H54 (cell line): ENCODE results near the gene NECAB2.

ENCODE experiments used
- DNase-seq: peaks from one replicate; pipeline ENCODE4 v3.0.0; 2011; ENCODE audit warnings: low spot score, mixed read lengths; ENCODE audit not compliant: insufficient read length
- FAIRE-seq: peaks from 3 replicates; lab custom pipeline; 2011; peaks lifted over from hg19 to GRCh38; lab: Jason Lieb, UNC
- POLR2A ChIP-seq: IDR thresholded peaks from 2 replicates; pipeline ENCODE4 v1.6.1; 2011; ENCODE audit warnings: low read depth, mild to moderate bottlenecking, low read length

Gene NECAB2

GRCh38 chr16:83967838-83968305, at the start of gene NECAB2:
TSS of gene NECAB2 (plus strand) at chr16:83968244. CDS start at chr16:83968649, 405 bp downstream.
- no peak for FAIRE-seq
- peak; percentile 90 for DNase-seq
- no peak for TF ChIP-seq POLR2A

- DNase-seq (no peak), FAIRE-seq (no peak)
- TF ChIP-seq POLR2A = no peak
These were observed 47.1 kb upstream of the NECAB2 start for GRCh38 chr16:83920894-83921491.

GRCh38 chr16:83923581-83924365, 44.3 kb upstream of the NECAB2 start:
- TF ChIP-seq POLR2A = no peak
- FAIRE-seq (no peak), DNase-seq (no peak)

- no peak for TF ChIP-seq POLR2A
- FAIRE-seq = no peak
- no peak for DNase-seq
These were observed 43.4 kb upstream of the NECAB2 start for GRCh38 chr16:83924686-83925085.

GRCh38 chr16:83925095-83925905, 42.7 kb upstream of the NECAB2 start:
- no peak for FAIRE-seq
- TF ChIP-seq POLR2A = no peak
- no peak for DNase-seq

GRCh38 chr16:83925957-83926725, 41.9 kb upstream of the NECAB2 start:
- DNase-seq (no peak), FAIRE-seq (no peak)
- no peak for TF ChIP-seq POLR2A

- no peak for FAIRE-seq
- peak; percentile 92 for DNase-seq
- TF ChIP-seq POLR2A = no peak
These were observed 41.2 kb upstream of the NECAB2 start for GRCh38 chr16:83926726-83927397.

- TF ChIP-seq POLR2A = no peak
- DNase-seq = peak; percentile 63
- no peak for FAIRE-seq
These were observed 39.5 kb upstream of the NECAB2 start for GRCh38 chr16:83928341-83929055.

- DNase-seq = no peak
- FAIRE-seq = no peak
- no peak for TF ChIP-seq POLR2A
These were observed 38.1 kb upstream of the NECAB2 start for GRCh38 chr16:83929811-83930555.

GRCh38 chr16:83930730-83931500, 37.1 kb upstream of the NECAB2 start:
- FAIRE-seq = no peak
- no peak for DNase-seq
- TF ChIP-seq POLR2A = no peak

GRCh38 chr16:83931556-83931955, 36.5 kb upstream of the NECAB2 start:
- DNase-seq (no peak), FAIRE-seq (no peak)
- no peak for TF ChIP-seq POLR2A
